ENCODE data around the gene BMAL1.

BMAL1 gene

DNA sequence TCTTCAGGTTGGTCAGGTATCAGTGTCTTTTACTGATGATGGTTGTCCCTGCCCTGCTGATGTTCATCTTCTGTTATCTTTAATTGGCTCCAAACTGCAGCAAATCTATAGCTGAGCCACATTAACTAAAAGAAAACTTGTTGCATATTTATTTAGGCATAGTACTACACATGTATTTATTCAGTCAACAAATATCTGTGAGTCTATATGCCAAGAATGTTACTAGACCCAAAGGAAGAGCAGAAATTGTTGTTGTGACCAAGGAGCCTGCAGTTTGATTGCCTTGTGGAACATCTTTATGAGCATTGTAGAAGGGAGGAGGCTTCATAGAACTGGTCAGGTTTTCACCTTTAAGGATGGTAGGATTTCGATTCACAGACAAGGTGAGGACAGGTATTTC, 10.1 kb downstream of the BMAL1 start:
- no peak for DNase-seq
- in situ Hi-C loops (cut with MboI; ENCODE audit: low pct_unique_long_range_greater_than_20kb, low sequenced_read_pairs): no loop called here

DNA sequence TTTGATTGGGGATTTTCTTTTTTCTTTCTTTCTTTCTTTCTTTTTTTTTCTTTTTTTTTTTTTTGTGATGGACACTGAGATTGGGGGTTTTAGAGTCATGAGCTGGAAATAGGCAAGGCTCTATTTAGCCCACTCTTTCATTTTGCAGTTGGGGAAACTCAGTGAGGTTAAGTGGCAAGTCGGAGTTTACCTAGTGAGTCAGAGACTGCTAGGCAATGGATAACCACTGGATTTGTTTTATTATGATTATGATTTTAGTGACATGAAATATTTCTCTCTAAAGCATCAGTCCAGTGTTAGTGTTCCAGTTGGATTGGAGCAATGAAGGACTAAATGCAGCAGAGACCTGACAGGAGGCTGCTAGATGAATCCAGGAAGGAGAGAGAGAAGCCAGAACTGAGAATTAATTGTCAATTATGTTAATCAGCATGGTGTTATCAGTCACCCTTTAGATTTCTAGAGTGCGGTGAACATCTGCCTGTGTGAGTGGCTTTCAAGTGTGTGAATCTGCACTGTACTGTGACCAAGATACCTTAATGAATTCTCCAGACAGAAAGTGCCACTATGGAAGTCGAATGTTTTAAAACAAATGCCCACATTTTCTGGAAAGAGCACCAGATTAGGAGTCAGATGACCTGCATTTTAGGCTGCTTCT, 10.9 kb downstream of the BMAL1 start:
- DNase-seq: no peak
- in situ Hi-C loops (cut with MboI; ENCODE audit: low pct_unique_long_range_greater_than_20kb, low sequenced_read_pairs): no loop called here

DNA sequence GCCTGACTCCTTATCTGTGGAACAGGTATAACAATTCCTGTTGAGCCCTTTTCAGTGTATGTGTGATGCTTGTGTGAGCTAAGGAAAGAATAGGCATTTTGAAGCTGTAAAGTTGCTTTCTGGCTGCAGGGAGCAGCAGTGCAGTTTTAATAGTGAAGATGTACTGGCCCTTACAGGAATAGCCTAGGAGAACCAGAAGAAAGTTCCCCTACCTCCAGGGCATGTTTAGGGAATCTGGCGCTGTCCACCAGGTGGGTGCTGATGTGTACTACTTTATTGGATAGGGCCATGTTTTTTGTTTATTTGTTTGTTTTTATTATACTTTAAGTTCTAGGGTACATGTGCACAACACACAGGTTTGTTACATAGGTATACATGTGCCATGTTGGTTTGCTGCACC, 11.5 kb downstream of the BMAL1 start:
- in situ Hi-C loops (cut with MboI; ENCODE audit: low pct_unique_long_range_greater_than_20kb, low sequenced_read_pairs): no loop called here
- DNase-seq: no peak

DNA sequence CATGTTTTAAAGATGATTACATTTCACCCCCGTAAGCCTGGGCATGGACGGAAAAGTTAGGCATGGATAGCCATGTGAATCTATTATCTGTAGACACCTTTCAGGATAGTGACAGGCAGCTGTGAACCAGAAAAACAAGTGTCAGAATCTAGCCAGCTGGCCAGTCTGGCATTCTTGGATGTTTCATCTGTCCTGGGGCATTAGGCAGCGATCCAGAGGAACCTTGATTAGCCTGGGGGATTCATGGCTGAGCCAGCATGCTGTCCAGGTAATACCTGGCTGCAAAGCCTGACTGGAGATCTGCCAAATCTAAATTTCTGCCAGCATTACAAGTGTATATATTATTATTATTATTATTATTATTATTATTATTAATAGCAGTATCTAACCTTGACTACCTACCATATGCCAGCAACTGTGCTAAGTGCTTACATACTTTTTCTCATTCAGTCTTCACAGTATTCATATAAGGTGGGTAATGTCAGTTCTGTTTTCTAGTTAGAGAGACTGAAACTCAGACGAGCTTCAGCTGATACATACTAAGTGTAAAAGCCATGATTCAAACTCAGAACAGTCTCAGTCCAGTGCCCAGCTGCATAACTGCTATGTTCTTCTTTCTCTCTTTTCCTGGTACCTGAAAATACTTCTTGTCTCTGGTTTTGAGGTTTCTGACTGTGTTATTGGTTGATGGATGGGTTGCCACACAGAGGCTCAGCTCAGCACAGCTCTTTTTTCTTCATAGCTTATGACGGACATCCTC, 12.8 kb downstream of the BMAL1 start:
- in situ Hi-C loops (cut with MboI; ENCODE audit: low pct_unique_long_range_greater_than_20kb, low sequenced_read_pairs): no loop called here
- no peak for DNase-seq

DNA sequence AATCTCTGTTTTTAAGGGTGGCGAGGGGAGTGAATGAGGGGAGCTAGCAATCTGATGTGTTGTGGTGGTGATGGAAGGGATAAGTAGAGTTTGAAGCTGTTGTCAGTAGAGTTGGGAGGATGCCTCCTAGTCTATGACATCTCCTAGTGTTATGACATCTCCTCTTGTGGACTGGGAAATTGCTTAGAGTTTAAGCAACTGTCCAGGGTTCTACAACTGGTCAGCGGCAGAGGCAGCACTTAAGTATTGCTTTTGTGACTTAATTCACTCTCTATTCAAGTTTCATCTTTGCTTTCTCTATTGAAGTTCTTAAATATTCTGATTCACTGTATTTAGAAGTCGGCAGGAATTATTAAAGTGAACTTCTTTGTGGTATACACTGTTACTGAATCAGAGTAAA, 13.8 kb downstream of the BMAL1 start:
- no peak for DNase-seq
- in situ Hi-C loops (cut with MboI; ENCODE audit: low pct_unique_long_range_greater_than_20kb, low sequenced_read_pairs): no loop called here

DNA sequence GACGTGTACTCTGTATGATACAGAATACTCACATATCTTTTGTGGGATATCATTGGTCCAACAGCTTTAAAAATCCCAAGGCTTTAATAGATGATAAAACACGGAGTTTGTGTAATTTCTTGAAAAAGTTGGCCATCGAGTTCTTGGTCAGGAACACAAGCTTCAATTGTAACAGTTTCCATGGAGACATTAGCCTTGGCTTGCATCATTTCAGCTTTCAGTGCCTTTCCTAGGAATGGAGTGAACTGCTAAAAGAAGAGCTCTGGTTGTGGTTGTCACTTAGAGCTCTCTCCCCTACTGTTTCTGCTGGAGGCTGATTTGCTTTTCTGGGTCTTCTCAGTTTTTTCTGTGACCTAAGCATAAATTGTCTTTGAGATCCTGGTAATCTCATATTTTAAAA, 14.2 kb downstream of the BMAL1 start:
- in situ Hi-C loops (cut with MboI; ENCODE audit: low pct_unique_long_range_greater_than_20kb, low sequenced_read_pairs): no loop called here
- no peak for DNase-seq

DNA sequence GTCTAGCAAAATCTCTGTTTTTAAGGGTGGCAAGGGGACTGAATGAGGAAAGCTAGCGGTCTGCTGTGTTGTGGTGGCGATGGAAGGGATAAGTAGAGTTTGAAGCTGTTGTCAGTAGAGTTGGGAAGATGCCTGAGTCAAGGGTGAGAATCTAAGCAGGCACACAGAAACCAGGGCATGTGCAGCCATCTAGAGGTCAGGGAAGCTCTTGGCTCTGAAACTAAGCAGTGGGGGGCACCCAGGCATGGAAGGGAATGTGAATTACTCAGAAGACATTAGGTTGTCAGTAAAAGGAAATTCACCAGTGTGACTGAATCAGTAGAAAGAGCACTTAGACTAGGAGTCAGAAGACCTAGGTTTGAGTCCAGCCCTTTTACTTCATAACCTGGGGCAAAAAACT, 15.4 kb downstream of the BMAL1 start:
- DNase-seq: no peak
- in situ Hi-C loops (cut with MboI; ENCODE audit: low pct_unique_long_range_greater_than_20kb, low sequenced_read_pairs): no loop called here

DNA sequence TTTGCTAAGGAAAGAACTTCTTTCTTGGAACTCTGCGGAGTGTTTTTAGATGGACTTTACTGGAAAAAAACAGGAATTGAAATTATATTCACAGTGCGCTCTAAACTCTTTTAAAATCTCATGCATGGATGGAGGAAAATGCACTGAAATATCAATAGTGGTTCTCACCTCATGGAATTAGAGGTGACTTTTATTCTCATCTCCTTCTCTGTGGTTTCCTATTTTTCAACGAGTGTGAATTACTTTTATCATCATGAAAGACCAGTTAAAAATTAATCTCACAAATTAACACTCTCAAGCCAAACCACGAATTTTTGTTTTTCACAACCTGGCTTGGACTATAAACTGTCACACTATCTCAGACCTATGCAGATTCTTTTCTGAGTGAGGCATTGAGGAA, 16.6 kb downstream of the BMAL1 start:
- in situ Hi-C loops (cut with MboI; ENCODE audit: low pct_unique_long_range_greater_than_20kb, low sequenced_read_pairs): no loop called here
- no peak for DNase-seq

DNA sequence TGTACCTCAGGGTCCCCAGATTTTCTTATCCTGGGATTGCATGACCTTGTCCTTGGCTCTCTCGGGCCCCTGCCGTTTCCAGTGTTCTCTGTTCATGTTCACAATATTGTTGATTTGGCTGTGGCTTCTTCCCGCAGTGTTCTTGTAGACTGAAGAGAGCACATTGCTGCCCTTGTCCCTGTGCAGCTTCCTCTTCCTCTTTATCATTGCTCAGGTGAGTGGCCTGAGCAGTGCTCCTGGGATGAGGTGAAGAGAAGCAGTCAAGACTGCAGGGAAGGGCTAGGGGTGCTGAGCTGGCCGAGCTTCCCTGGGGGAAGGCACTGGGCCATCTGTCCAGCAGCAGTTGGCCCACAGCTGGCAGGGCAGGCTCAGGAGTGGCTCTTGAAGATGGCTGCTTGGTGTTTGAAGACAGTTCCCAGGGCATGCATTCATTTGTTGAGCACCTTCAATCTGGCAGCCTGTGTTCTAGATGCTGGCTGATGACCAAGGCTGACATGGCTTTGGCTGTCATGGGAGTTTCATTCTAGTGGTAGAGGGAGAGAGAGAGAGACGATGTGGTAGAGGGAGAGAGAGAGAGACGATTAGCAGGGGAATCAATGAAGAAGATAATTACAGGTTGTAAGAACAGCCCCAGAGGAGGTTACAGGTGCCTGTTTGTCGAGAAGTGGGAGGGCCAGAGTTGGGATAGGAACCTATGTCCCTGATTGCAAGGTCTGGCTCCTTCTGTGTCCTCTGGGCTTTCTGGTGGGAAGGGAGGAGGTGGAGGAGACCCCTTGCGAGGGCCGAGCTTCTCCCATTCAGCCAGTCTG, 17.4 kb downstream of the BMAL1 start:
- DNase-seq: no peak
- in situ Hi-C loops (cut with MboI; ENCODE audit: low pct_unique_long_range_greater_than_20kb, low sequenced_read_pairs): no loop called here

DNA sequence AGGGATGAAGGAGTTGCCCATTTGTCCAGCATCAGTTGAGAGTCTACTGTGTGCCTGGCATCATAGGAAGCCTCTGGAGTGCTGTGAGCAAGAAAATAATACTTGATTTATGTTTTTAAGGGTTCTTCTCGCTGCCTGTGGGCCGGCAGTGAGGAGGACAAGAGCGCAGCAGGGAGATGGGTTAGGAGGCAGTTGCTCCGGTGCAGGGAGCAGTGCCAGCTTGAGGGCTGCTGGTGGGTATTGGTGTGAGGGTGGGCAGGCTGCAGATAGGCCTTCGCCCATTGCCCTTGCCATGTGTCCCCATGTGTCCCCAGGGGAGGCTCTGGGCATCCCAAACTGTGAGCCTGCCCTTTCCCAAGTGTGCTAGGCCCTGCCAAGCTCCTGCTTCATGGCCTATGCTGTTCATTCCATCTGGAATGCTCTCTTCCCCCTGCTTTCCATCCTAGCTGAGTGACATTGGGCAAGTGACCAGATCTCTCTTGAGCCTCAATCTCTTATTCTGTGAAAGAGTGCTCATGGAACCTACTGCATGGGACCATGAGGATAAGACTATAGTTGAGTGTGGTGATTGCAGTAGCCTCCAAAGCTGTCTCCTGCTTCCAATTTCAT, 19.8 kb downstream of the BMAL1 start:
- in situ Hi-C loops (cut with MboI; ENCODE audit: low pct_unique_long_range_greater_than_20kb, low sequenced_read_pairs): no loop called here
- DNase-seq: no peak

DNA sequence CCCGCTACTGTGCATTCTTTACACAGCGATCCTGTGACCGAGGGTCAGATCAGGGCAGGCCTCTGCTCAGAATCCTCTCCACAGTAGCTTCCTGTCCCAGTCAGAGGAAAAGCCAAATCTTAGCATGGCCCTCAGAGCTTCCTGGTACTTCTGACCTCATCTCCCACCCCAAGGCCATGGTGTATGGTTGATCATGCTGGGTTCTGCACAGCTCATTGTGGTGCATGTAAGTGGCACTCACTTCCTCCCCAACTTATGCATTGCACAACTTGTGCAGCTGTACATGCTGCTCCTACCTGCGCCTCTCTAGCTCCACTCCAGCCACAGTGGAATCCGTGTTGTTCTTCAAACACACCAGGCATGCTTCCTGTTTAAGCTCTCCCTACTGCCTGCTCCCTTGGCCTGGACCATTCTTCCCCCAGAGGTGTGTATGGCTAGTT, 20.3 kb downstream of the BMAL1 start:
- peak; percentile 67 for DNase-seq
- in situ Hi-C loops (cut with MboI; ENCODE audit: low pct_unique_long_range_greater_than_20kb, low sequenced_read_pairs): no loop called here

DNA sequence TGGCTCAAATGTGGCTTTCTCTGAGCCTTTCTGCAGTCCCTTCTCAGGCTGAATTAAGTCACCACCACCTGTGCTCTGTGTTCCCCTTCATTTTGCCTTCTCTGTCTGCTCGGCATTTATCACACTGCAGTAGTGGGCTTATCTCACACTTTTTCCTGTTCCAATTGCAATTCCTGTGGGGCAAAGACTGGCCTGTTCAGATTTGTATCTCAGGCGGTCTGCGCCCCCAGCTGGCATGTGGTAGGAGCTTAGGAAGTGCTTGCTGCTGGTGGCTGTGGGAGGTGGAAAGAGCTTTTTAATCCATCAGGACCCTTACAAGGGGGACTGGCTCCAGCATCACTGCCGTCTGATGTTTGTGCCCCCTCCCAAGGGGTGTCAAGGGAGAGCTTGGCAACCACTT, 21.2 kb downstream of the BMAL1 start:
- no peak for DNase-seq
- in situ Hi-C loops (cut with MboI; ENCODE audit: low pct_unique_long_range_greater_than_20kb, low sequenced_read_pairs): no loop called here

DNA sequence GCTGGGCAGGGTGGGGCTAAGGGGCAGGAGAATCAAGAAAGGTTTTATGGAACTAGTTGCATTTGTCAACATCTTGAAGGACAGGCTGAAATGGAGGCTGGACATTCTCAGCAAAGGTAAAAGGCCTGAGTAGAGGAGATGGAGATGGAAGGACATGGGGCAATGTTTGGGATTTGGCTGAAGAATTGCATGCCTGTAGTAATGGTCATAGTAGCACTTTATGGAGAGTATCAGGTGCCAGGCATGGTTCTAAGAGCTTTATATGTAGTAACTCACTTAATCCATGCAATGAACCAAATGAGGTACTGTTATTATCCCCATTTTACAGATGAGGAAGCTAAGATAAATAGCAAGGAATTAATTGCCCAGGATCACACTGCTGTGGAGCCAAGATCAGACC, 23.9 kb downstream of the BMAL1 start:
- in situ Hi-C loops (cut with MboI; ENCODE audit: low pct_unique_long_range_greater_than_20kb, low sequenced_read_pairs): no loop called here
- no peak for DNase-seq

DNA sequence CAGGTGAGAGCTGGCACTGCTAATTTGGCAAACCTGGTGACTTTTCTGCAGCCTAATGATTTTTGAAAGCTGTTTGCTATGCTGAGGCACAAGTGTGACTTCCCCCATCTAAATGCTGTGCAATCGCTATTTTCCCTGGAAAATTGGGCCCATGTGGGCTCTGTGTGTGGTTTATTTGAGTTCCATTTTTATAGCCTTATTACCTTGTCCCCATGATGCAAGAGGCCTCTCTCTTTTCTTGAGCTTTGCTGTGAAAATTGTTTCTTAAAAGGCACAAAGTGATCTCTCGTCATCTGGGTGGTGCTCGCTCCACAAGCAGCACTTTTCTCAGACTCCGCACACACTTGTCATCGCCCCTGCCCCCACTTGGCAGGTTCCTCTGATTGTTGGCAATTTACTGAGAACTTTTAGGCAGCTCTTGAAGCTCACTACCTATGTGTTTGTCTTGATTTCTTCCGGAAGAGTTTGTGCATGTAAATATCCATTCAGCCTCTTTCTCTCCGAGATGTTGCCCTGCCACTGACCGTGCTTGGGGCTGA, 24.9 kb downstream of the BMAL1 start:
- in situ Hi-C loops (cut with MboI; ENCODE audit: low pct_unique_long_range_greater_than_20kb, low sequenced_read_pairs): no loop called here

DNA sequence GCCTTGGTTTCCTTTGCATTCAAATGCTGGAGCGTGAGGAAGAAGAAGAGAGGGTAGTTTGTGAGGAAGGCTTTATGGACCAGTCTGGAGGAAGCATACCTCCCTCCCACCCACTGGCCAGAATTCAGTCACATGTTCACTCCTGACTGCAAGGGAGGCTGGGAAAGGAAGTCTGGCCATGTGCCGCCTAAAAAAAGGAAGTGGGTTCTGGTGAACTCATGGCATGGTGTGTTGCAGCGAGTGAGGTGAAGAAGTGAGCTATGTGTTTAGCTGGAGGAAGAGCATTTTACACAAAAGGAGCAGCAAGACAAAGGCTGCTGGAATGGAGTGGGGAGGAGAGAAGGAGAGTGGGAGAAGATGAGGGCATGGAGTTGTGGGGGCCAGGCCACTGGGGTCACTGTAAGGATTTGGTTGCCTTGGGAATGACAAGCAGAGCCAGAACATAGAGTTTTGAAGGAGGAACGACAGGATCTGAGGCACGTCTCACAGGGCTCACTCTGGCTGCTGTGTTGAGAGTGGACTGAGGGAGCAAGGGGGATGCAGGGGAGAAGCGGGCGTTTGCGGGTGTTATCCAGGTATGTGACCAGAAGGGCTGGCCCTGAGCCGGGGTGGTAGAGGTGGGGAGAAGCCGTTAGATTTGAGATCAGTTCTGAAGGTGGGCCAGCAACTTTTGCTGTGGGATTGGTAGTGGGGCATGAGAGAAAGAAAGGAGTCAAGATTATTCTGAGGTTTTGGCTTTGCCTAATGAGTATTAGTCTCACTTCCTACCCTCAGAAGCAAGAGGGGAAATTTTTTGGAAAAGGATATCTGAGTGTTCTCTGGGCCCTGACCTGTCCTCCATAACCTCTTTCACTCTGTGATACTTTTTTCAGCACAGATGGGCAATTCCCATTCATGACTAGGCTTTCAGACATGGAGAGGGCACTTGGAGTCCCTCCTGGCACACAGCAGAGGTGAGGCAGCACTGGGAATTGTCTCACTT, 26.4 kb downstream of the BMAL1 start:
- in situ Hi-C loops (cut with MboI; ENCODE audit: low pct_unique_long_range_greater_than_20kb, low sequenced_read_pairs): no loop called here
- DNase-seq: peak; percentile 84

More for the DNA sequence above, 24.9 kb downstream of the BMAL1 start:
- DNase-seq: no peak

DNA sequence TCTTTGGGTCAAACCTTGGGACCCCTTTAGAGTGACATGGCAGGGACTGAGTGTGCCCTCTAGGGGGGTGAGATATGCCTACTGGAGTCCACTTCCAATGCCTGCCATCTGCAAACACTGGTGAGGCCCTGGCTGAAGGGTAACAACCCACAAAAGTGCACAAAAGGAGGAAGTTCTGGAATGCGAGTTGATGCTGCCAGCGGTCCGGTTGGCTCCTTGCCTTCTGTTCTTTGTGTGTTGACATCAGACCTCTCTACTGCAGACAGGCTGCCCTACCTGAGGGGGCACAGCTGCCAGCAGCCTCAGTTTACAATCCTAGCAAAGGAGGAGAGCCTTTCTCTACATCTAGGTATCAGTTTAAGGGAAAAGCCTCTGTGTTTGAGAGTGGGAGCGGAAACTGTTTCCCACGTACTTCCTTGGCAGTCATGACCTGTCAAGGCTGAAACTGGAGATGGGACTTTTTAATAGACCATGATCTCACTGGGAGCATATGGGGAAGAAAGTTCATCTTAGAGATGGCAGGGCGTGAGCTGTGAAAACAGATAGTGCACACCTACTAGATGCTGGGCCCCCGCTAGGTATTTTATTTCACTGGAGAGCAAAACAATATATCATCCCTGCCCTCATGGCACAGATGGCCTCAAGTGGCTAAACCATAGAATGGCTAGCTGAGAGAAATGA, 27.2 kb downstream of the BMAL1 start:
- in situ Hi-C loops (cut with MboI; ENCODE audit: low pct_unique_long_range_greater_than_20kb, low sequenced_read_pairs): no loop called here
- DNase-seq: no peak

DNA sequence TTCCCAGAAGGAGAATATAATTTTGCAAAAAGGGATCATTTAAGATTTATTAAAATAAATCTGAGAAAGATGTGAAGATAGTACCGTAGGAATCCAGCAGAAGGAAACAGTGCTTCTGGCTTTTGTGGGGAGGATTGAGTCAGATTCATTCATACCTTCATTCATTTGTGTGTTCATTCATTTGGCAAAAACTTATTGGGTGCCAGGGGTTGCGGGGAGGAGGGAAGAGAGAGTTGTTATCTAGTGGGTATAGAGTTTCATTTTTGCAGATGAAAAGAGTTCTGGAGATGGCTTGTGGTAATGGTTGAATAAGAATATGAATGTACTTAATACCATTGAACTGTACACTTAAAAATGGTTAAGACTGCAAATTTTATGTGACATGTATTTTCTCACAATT, 31.1 kb downstream of the BMAL1 start:
- no peak for DNase-seq
- in situ Hi-C loops (cut with MboI; ENCODE audit: low pct_unique_long_range_greater_than_20kb, low sequenced_read_pairs): no loop called here

DNA sequence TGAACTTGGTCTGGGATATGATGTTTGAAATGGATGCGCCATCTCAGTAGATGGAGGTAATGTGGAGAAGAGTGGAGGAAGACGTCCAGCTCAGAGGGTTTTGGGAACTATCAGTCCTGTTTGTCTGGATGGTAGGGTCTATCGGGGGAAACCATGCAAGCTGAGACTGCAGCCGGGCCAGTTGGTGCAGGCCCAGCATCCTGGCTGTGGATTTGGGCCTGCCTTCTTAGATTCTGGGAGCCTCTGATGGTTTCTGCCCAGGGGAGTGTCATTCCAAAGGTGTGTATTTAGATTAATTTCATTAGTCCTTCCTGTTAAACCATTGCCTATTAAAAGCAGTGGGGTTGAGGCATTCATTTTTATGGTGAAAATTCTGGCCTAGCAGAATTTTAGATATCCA, 31.6 kb downstream of the BMAL1 start:
- in situ Hi-C loops (cut with MboI; ENCODE audit: low pct_unique_long_range_greater_than_20kb, low sequenced_read_pairs): no loop called here
- no peak for DNase-seq

Measured in KBM-7 (cell line).